Vagina (tissue), 2 donors: Measurements from ENCODE around the gene PEX5L.

Source experiments
- POLR2A ChIP-seq, 2 donors: fragments of 450-650 bp; IDR thresholded peaks; one replicate each; pipeline ENCODE4 v1.6.1; 2017; ENCODE audit warnings: antibody characterized with exemption in 2 of 2, mild to moderate bottlenecking in 2 of 2, moderate library complexity in 2 of 2
- TF ChIP-seq, protein P1 (sequence below), 3 experiments: fragments of 450-650 bp in 2 of 3; fragments of 200-600 bp in 1 of 3; sonication (generic) in 1 of 3; IDR thresholded peaks; one replicate each; pipeline ENCODE4 v1.5.1; 2017 to 2019; ENCODE audit warnings: antibody characterized with exemption in 3 of 3, mild to moderate bottlenecking in 2 of 3, moderate library complexity in 2 of 3

DNA sequence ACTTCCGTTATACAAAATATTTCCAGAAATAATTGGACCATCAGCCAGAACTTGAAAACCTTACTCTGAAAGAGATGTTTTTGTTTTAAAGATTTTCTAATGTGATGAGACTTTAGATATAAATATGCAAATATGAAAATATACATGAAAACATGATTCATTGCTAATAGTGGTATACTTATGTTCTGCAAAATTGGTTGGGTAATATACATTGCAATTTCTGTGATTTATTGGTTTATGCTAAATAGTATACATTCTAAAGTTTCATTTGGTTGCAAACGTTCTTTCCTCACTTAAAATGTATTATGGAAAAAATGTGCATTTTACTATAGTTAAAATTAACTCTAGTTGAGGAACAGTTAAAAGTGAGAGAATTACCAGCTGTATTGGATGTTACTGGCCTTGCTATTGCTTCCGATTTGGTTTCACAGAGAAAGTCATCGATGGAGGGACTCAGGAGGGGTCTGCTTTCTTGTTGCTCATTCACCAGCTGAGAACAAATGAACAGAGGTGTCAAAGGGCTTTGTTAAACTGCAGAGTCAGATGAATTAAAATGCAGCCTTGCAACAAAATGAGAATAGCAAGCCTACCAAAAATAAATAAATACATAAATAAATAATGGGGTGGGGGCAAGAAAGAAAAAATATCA, 149.3 kb downstream of the PEX5L start:
- TF ChIP-seq, protein P1, sequence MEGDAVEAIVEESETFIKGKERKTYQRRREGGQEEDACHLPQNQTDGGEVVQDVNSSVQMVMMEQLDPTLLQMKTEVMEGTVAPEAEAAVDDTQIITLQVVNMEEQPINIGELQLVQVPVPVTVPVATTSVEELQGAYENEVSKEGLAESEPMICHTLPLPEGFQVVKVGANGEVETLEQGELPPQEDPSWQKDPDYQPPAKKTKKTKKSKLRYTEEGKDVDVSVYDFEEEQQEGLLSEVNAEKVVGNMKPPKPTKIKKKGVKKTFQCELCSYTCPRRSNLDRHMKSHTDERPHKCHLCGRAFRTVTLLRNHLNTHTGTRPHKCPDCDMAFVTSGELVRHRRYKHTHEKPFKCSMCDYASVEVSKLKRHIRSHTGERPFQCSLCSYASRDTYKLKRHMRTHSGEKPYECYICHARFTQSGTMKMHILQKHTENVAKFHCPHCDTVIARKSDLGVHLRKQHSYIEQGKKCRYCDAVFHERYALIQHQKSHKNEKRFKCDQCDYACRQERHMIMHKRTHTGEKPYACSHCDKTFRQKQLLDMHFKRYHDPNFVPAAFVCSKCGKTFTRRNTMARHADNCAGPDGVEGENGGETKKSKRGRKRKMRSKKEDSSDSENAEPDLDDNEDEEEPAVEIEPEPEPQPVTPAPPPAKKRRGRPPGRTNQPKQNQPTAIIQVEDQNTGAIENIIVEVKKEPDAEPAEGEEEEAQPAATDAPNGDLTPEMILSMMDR (IDR thresholded peaks at IDR 0.05) = no peak
- TF ChIP-seq POLR2A (IDR thresholded peaks at IDR 0.05) = no peak
